K562 (cell line): Measurements from ENCODE around the gene DHTKD1. TPM values are rescaled to one million over a fixed set of nuclear protein-coding genes. Genes with fewer than 3 reads are reported as not detected.

Source experiments
- ARID1B ChIP-seq: fragments of 450-650 bp; IDR thresholded peaks from 2 replicates; pipeline ENCODE4 v1.6.1; 2016; ENCODE audit warnings: antibody characterized with exemption, mild to moderate bottlenecking, inconsistent platforms
- ARID2 ChIP-seq: fragments of 450-650 bp; IDR thresholded peaks from 2 replicates; pipeline ENCODE4 v1.6.1; 2017; ENCODE audit warnings: antibody characterized with exemption, mild to moderate bottlenecking
- CREM ChIP-seq: IDR thresholded peaks from 2 replicates; pipeline ENCODE4 v1.6.1; 2014; ENCODE audit warnings: antibody characterized with exemption, low read depth
- DIDO1 ChIP-seq: fragments of 450-650 bp; IDR thresholded peaks from 2 replicates; pipeline ENCODE4 v1.6.1; 2016; ENCODE audit warnings: low read depth, missing biosample characterization, missing genetic modification characterization
- DMBX1 ChIP-seq: fragments of 250-450 bp; sonication (Bioruptor Pico); IDR thresholded peaks from 2 replicates; pipeline ENCODE4 v1.8.0; 2022; ENCODE audit warnings: inconsistent platforms, mild to moderate bottlenecking, moderate library complexity, borderline replicate concordance
- ELF2 ChIP-seq: fragments of 250-450 bp; sonication (Bioruptor Pico); IDR thresholded peaks from 2 replicates; pipeline ENCODE4 v1.5.0; 2021; ENCODE audit warnings: mild to moderate bottlenecking
- NCOR1 ChIP-seq: fragments of 450-650 bp; IDR thresholded peaks from 2 replicates; pipeline ENCODE4 v1.6.1; 2016; ENCODE audit warnings: mild to moderate bottlenecking, moderate library complexity
- NONO ChIP-seq, 2 experiments: fragments of 200-400 bp in 1 of 2; fragments of 450-650 bp in 1 of 2; formaldehyde crosslinking in 1 of 2; IDR thresholded peaks; 2 replicates each; pipeline ENCODE4 v1.6.1; 2017; ENCODE audit warnings: low read depth in 2 of 2, mild to moderate bottlenecking in 2 of 2, moderate library complexity in 2 of 2, low read length in 1 of 2
- PHB2 ChIP-seq: fragments of 450-650 bp; IDR thresholded peaks from 2 replicates; pipeline ENCODE4 v1.6.1; 2017; ENCODE audit warnings: low read depth
- TCF7 ChIP-seq: sonication (generic); IDR thresholded peaks from 2 replicates; pipeline ENCODE4 v1.6.1; 2016; ENCODE audit warnings: antibody characterized with exemption, borderline replicate concordance
- XRCC3 ChIP-seq: fragments of 450-650 bp; IDR thresholded peaks from 2 replicates; pipeline ENCODE4 v1.6.1; 2017; ENCODE audit warnings: mild to moderate bottlenecking, moderate library complexity
- ZNF408 ChIP-seq: fragments of 250-450 bp; sonication (Bioruptor Pico); IDR thresholded peaks from 2 replicates; pipeline ENCODE4 v1.4.0; 2020; ENCODE audit warnings: low read depth, mild to moderate bottlenecking, moderate library complexity
- ZNF76 ChIP-seq: fragments of 250-450 bp; sonication (Bioruptor Pico); IDR thresholded peaks from 2 replicates; pipeline ENCODE4 v1.4.0; 2020; ENCODE audit warnings: mild to moderate bottlenecking, moderate library complexity, borderline replicate concordance
- polyA plus RNA-seq, 8 experiments: library from polyadenylated mRNA; depleted of rRNA in 4 of 8; stranded (reverse) in 5 of 8; unstranded in 3 of 8; fragments of >200 nt; fragmentation: Nextera tagmentation in 2 of 8; fragmentation: Illumina TruSeq in 1 of 8; extraction: Ambion mirVana in 2 of 8; extraction: Trizol in 1 of 8; gene quantifications; 2 replicates each; pipeline versions ENCODE4 v1.2.1 to v1.2.3, GENCODE V29; 2011 to 2014; ENCODE audit warnings: inconsistent platforms in 1 of 8, missing spikeins in 1 of 8
- total RNA-seq, 7 experiments: library from RNA; depleted of rRNA in 6 of 7; stranded (reverse); fragments of >200 nt in 6 of 7; fragmentation: Illumina TruSeq in 2 of 7; extraction: Trizol in 2 of 7; gene quantifications; 2 replicates each; pipeline versions ENCODE4 v1.2.1 to v1.2.3, GENCODE V29; 2011 to 2021; ENCODE audit warnings: low replicate concordance in 1 of 7
- TF ChIP-seq, protein P1 (sequence below): fragments of 450-650 bp; IDR thresholded peaks from 2 replicates; pipeline ENCODE4 v1.6.1; 2016; ENCODE audit warnings: mild to moderate bottlenecking, moderate library complexity
- TF ChIP-seq, protein P2 (sequence below): fragments of 450-650 bp; IDR thresholded peaks from one replicate; pipeline ENCODE4 v1.6.1; 2018; ENCODE audit warnings: mild to moderate bottlenecking, moderate library complexity; ENCODE audit not compliant: partially characterized antibody

The DHTKD1 gene
- total and polyA plus RNA-seq, 9 of the 15 experiments (the other 6 are each of a cell fraction or from before 2014, with no cell fraction given), result 3.1 to 19.7 (median 6.8) TPM

DNA sequence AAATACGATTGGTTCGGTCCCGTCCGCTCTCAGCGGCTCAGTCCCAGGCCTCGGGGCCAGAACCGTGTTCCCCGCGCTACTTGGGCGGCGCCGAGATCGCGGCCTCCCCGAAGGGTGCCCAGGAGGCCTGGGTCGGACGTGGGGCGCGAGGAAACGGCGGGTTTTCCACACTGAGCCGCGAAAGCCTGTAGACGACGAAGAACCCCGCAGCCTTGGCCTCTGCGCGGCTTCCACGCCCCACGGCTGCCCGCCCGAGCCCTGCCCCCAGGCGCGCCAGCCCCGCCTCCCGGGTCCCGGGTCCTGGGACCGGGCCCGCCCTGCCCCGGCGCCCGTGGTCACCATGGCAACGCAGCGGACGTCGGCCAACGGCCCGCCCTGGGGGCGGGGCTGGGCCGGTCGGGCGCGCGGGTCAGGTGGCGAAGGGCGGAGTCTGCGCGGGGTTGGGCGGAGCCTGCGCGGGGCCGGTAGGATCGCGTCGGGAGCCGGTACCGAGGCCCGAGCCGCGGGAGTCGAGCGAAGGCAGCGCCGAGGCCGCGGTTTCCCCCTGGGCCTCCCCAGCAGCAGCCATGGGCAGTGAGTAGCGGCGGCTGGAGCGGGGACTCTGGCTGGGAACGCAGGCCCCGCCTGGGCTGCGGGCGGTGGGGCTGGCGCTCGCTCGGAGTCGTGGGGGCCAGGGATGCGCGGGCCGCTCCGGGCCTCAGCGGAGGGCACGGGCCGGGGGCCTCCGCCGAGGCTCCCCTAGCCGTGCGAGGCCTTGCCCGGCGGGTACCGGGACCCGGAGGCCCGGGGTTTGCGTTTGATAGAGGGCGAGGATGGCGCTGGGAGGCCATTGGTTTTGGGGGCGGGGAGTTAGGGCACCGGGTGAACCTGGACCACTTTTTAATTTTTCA, 60.7 kb downstream of the DHTKD1 start, which contains the start of gene SEC61A2 (continued):
- TF ChIP-seq, protein P1, sequence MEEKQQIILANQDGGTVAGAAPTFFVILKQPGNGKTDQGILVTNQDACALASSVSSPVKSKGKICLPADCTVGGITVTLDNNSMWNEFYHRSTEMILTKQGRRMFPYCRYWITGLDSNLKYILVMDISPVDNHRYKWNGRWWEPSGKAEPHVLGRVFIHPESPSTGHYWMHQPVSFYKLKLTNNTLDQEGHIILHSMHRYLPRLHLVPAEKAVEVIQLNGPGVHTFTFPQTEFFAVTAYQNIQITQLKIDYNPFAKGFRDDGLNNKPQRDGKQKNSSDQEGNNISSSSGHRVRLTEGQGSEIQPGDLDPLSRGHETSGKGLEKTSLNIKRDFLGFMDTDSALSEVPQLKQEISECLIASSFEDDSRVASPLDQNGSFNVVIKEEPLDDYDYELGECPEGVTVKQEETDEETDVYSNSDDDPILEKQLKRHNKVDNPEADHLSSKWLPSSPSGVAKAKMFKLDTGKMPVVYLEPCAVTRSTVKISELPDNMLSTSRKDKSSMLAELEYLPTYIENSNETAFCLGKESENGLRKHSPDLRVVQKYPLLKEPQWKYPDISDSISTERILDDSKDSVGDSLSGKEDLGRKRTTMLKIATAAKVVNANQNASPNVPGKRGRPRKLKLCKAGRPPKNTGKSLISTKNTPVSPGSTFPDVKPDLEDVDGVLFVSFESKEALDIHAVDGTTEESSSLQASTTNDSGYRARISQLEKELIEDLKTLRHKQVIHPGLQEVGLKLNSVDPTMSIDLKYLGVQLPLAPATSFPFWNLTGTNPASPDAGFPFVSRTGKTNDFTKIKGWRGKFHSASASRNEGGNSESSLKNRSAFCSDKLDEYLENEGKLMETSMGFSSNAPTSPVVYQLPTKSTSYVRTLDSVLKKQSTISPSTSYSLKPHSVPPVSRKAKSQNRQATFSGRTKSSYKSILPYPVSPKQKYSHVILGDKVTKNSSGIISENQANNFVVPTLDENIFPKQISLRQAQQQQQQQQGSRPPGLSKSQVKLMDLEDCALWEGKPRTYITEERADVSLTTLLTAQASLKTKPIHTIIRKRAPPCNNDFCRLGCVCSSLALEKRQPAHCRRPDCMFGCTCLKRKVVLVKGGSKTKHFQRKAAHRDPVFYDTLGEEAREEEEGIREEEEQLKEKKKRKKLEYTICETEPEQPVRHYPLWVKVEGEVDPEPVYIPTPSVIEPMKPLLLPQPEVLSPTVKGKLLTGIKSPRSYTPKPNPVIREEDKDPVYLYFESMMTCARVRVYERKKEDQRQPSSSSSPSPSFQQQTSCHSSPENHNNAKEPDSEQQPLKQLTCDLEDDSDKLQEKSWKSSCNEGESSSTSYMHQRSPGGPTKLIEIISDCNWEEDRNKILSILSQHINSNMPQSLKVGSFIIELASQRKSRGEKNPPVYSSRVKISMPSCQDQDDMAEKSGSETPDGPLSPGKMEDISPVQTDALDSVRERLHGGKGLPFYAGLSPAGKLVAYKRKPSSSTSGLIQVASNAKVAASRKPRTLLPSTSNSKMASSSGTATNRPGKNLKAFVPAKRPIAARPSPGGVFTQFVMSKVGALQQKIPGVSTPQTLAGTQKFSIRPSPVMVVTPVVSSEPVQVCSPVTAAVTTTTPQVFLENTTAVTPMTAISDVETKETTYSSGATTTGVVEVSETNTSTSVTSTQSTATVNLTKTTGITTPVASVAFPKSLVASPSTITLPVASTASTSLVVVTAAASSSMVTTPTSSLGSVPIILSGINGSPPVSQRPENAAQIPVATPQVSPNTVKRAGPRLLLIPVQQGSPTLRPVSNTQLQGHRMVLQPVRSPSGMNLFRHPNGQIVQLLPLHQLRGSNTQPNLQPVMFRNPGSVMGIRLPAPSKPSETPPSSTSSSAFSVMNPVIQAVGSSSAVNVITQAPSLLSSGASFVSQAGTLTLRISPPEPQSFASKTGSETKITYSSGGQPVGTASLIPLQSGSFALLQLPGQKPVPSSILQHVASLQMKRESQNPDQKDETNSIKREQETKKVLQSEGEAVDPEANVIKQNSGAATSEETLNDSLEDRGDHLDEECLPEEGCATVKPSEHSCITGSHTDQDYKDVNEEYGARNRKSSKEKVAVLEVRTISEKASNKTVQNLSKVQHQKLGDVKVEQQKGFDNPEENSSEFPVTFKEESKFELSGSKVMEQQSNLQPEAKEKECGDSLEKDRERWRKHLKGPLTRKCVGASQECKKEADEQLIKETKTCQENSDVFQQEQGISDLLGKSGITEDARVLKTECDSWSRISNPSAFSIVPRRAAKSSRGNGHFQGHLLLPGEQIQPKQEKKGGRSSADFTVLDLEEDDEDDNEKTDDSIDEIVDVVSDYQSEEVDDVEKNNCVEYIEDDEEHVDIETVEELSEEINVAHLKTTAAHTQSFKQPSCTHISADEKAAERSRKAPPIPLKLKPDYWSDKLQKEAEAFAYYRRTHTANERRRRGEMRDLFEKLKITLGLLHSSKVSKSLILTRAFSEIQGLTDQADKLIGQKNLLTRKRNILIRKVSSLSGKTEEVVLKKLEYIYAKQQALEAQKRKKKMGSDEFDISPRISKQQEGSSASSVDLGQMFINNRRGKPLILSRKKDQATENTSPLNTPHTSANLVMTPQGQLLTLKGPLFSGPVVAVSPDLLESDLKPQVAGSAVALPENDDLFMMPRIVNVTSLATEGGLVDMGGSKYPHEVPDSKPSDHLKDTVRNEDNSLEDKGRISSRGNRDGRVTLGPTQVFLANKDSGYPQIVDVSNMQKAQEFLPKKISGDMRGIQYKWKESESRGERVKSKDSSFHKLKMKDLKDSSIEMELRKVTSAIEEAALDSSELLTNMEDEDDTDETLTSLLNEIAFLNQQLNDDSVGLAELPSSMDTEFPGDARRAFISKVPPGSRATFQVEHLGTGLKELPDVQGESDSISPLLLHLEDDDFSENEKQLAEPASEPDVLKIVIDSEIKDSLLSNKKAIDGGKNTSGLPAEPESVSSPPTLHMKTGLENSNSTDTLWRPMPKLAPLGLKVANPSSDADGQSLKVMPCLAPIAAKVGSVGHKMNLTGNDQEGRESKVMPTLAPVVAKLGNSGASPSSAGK, result peak; percentile 47; the same call in 1 of the 2 replicates
- TF ChIP-seq CREM (peak; percentile 12; the same call in 1 of the 2 replicates), NONO (IDR thresholded peaks at IDR 0.05; ENCODE audit: low read depth in 2 of 2, low read length in 1 of 2) (peak in 1 of 2 experiments; percentile 49; a peak in 1 of 4 replicates), ELF2 (CRISPR knock-in tag) (no peak), XRCC3 (no peak), PHB2 (no peak), NCOR1 (no peak), ARID1B (no peak), DIDO1 (tag) (no peak), ZNF76 (CRISPR knock-in tag) (no peak), ZNF408 (CRISPR knock-in tag) (no peak), TCF7 (no peak), ARID2 (0 out of 2 replicates have a peak, but pooled peaks have one; percentile 23), DMBX1 (CRISPR knock-in tag) (no peak)
- TF ChIP-seq, protein P2, sequence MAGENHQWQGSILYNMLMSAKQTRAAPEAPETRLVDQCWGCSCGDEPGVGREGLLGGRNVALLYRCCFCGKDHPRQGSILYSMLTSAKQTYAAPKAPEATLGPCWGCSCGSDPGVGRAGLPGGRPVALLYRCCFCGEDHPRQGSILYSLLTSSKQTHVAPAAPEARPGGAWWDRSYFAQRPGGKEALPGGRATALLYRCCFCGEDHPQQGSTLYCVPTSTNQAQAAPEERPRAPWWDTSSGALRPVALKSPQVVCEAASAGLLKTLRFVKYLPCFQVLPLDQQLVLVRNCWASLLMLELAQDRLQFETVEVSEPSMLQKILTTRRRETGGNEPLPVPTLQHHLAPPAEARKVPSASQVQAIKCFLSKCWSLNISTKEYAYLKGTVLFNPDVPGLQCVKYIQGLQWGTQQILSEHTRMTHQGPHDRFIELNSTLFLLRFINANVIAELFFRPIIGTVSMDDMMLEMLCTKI, result no peak
